ENCODE data around the gene DNAAF2. TPM values are rescaled to one million over a fixed set of nuclear protein-coding genes. Genes with fewer than 3 reads are reported as not detected.

Gene DNAAF2
- total RNA-seq, 1 donor from 2014 or later = 17.1 TPM

DNA sequence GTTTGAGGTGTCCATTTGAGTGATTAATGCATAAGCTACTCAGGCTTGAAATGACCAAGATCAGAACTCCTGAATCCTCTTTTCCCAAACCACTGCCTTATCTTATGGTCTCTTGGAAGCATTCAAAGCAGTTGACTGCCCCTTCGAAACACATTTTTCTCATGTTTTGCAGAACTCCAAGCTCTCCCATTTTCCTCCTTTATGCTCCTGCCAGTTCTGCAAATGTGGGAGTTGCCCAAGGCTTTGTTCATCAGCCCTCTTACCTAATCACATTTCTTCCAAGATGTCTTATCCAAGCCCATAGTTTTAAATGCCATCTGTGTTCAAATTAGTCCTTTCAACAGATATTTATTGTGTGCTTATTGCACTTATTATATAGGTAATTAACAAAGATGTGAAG, 1.8 kb upstream of the DNAAF2 start:
- TF ChIP-seq, protein P1, sequence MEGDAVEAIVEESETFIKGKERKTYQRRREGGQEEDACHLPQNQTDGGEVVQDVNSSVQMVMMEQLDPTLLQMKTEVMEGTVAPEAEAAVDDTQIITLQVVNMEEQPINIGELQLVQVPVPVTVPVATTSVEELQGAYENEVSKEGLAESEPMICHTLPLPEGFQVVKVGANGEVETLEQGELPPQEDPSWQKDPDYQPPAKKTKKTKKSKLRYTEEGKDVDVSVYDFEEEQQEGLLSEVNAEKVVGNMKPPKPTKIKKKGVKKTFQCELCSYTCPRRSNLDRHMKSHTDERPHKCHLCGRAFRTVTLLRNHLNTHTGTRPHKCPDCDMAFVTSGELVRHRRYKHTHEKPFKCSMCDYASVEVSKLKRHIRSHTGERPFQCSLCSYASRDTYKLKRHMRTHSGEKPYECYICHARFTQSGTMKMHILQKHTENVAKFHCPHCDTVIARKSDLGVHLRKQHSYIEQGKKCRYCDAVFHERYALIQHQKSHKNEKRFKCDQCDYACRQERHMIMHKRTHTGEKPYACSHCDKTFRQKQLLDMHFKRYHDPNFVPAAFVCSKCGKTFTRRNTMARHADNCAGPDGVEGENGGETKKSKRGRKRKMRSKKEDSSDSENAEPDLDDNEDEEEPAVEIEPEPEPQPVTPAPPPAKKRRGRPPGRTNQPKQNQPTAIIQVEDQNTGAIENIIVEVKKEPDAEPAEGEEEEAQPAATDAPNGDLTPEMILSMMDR (conservative IDR thresholded peaks at IDR 0.05; ENCODE audit: low read depth, low read length) = no peak
- no peak overlapping the region for H3K4me3 ChIP-seq (ENCODE audit: low read depth, low read length)
- no peak for DNase-seq (ENCODE audit: low read depth)

DNA sequence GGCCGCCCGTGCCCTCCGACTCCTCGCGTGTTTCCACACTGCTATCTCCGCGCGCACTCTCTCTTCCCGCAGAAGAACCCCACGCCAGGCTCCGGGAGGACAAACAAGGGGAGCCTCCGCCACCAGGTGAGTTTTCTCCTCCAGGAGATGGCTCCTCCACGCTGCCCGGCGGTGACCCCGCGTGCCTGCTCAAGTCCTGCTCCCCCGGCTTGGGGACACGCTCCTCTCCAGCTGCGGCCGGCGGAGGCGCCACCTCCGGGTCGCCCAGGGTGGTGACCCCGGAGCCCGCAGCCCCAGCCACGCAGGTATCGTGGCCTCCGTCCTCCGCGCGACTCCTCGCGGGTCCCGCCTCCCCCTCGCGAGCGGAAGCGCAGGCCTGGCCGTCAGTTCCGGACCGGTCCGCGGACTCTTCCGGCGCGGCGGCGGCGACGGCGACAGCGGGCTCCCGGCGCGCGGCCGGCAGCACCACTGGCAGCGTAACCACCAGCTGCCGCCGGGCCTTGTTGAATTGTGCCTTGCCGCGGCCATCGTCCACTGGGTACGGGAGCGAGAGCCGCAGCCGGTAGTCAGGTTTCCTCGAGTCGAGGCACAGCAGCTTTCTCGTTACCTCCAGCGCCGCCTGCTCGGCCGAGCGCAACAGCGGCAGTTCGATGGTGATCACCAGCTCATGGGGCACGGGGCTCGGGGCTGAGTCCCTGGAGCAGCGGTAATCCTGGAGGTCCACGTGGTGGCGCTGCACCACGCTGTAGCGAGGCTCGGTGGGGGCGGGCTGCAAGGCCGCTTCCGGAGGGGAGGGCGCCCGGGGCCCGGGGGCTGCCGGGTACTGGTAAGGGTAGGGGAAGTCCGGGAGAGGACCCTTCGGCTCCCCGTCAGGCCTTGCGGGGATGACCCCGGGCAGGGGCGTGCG, 1.2 kb downstream of the DNAAF2 start:
- TF ChIP-seq, protein P1 (conservative IDR thresholded peaks at IDR 0.05; ENCODE audit: low read depth, low read length) = peak; percentile 70
- DNase-seq (ENCODE audit: low read depth) = no peak
- H3K4me3 ChIP-seq (ENCODE audit: low read depth, low read length) = peak overlapping the region; percentile 96

DNA sequence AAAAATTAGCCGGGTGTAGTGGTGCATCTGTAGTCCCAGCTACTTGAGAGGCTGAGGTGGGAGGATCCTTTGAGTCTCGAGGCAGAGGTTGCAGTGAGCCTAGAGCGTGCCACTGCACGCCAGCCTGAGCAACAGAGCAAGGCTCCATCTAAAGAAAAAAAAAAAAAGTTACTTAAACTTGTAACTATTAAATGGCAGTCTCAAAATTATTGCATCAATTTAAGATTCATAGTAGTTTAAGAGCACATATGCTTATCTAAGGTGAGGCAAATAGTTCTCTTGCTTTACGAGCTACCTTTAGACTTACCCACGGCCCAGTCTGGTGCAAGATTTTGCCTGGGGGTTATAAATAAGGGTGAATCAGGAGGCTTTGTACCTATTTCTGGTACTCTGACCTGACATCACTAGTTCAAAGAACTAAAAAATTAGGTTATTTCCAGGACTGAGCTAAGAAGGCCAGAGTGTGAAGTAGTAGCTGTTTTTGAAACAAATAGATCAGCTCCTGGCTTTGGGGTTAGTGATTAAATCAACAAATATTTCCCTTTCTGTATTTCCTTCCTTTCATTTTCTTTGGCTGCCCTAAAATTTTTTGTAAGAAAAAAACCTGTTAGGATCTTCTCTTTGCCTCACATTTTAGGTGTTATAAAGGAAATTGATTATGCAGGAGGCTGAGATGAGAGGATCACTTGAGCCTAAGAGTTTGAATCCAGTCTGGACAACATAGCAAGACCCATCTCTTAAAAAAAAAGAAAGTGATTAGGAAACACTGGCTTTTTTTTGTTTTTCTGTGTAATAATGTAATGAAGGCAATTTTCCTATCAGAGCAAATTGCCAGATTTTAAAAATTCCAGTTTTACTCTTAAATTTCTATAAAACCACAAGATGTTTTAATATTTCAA, 10.9 kb downstream of the DNAAF2 start:
- no peak for DNase-seq (ENCODE audit: low read depth)
- TF ChIP-seq, protein P1 (conservative IDR thresholded peaks at IDR 0.05; ENCODE audit: low read depth, low read length) = no peak
- peak overlapping the region; percentile 95 for H3K4me3 ChIP-seq (ENCODE audit: low read depth, low read length)

DNA sequence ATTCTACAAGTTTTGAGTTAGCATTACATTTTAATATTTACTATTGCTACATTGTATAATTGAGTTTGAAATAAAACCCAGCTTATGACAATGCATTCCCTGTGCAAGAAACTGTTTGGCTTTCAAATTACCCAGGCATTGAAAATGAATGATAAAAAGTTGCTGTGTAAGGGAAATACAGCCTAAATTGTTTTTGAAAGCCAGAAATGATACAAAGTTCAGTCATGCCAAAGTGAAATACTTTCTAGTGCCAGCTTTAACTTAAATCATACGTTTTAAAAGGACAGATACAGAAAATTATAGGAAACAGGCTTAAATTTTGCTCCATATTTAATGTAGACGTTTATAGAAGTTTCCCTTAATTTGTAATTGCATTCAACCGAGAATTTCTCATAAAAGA, 11.7 kb downstream of the DNAAF2 start:
- H3K4me3 ChIP-seq (ENCODE audit: low read depth, low read length) = peak overlapping the region; percentile 95
- DNase-seq (ENCODE audit: low read depth) = no peak
- TF ChIP-seq, protein P1 (conservative IDR thresholded peaks at IDR 0.05; ENCODE audit: low read depth, low read length) = no peak

DNA sequence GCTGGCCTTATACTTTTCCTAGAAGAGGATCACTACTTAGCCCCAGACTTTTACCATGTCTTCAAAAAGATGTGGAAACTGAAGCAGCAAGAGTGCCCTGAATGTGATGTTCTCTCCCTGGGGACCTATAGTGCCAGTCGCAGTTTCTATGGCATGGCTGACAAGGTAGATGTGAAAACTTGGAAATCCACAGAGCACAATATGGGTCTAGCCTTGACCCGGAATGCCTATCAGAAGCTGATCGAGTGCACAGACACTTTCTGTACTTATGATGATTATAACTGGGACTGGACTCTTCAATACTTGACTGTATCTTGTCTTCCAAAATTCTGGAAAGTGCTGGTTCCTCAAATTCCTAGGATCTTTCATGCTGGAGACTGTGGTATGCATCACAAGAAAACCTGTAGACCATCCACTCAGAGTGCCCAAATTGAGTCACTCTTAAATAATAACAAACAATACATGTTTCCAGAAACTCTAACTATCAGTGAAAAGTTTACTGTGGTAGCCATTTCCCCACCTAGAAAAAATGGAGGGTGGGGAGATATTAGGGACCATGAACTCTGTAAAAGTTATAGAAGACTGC, 12.9 kb downstream of the DNAAF2 start:
- H3K4me3 ChIP-seq (ENCODE audit: low read depth, low read length) = peak overlapping the region; percentile 95
- TF ChIP-seq, protein P1 (conservative IDR thresholded peaks at IDR 0.05; ENCODE audit: low read depth, low read length) = no peak
- DNase-seq (ENCODE audit: low read depth) = no peak

DNA sequence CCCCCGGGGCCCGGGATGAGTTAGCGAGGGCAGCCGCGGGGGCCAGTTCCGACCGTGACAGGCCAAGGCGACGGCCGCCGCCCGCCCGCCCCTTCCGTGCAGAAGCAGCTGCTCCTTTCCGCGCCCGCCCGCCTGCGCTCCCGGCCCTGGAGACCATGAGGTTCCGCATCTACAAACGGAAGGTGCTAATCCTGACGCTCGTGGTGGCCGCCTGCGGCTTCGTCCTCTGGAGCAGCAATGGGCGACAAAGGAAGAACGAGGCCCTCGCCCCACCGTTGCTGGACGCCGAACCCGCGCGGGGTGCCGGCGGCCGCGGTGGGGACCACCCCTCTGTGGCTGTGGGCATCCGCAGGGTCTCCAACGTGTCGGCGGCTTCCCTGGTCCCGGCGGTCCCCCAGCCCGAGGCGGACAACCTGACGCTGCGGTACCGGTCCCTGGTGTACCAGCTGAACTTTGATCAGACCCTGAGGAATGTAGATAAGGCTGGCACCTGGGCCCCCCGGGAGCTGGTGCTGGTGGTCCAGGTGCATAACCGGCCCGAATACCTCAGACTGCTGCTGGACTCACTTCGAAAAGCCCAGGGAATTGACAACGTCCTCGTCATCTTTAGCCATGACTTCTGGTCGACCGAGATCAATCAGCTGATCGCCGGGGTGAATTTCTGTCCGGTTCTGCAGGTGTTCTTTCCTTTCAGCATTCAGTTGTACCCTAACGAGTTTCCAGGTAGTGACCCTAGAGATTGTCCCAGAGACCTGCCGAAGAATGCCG, 13.7 kb downstream of the DNAAF2 start:
- no peak for DNase-seq (ENCODE audit: low read depth)
- H3K4me3 ChIP-seq (ENCODE audit: low read depth, low read length) = peak overlapping the region; percentile 95
- TF ChIP-seq, protein P1 (conservative IDR thresholded peaks at IDR 0.05; ENCODE audit: low read depth, low read length) = no peak

Measured in epithelial cell of proximal tubule (primary cell).